Measurements from ENCODE around the gene SELENOI.

DNA sequence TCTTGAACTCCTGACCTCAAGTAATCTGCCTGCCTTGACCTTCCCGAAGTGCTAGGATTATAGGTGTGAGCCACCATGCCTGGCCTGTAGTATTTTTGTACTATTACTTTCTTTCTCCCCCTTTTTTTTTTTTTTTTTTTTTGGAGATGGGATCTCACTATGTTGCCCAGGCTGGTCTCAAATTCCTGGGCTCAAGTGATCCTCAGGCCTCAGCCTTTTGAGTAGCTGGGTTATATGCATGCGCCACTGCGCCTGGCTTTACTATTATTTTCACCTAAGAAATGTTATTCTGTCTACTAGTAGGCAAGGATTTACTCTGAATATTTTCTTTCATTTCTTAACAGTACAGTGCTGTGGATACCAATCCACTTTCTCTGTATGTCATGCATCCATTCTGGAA is 18.0 kb downstream of the SELENOI start:
- TF ChIP-seq EZH2 (IDR thresholded peaks at IDR 0.05; ENCODE audit: borderline replicate concordance, control insufficient read depth, low read depth, low read length) (no peak), SIX5 (IDR thresholded peaks at IDR 0.05; ENCODE audit: low read depth, low read length, severe bottlenecking) (no peak), POLR2A (IDR thresholded peaks at IDR 0.05; ENCODE audit: low read depth, low read length) (no peak), HCFC1 (IDR thresholded peaks at IDR 0.05; ENCODE audit: low read length) (no peak)
- TF ChIP-seq, protein P1, sequence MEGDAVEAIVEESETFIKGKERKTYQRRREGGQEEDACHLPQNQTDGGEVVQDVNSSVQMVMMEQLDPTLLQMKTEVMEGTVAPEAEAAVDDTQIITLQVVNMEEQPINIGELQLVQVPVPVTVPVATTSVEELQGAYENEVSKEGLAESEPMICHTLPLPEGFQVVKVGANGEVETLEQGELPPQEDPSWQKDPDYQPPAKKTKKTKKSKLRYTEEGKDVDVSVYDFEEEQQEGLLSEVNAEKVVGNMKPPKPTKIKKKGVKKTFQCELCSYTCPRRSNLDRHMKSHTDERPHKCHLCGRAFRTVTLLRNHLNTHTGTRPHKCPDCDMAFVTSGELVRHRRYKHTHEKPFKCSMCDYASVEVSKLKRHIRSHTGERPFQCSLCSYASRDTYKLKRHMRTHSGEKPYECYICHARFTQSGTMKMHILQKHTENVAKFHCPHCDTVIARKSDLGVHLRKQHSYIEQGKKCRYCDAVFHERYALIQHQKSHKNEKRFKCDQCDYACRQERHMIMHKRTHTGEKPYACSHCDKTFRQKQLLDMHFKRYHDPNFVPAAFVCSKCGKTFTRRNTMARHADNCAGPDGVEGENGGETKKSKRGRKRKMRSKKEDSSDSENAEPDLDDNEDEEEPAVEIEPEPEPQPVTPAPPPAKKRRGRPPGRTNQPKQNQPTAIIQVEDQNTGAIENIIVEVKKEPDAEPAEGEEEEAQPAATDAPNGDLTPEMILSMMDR (IDR thresholded peaks at IDR 0.05 in 2 of 3, conservative IDR thresholded peaks at IDR 0.05 in 1 of 3; ENCODE audit: control insufficient read depth in 2 of 3, extremely low read depth in 1 of 3, insufficient read depth in 1 of 3, low read depth in 3 of 3, low read length in 3 of 3): no peak
